Measurements from ENCODE around the gene GRM8.

Gene GRM8

GRCh38 chr7:126394406-126394805, 858.3 kb downstream of the GRM8 start:
- no peak overlapping the region for H3K4me3 ChIP-seq (ENCODE audit: low read depth, low read length)
- TF ChIP-seq, protein P1, sequence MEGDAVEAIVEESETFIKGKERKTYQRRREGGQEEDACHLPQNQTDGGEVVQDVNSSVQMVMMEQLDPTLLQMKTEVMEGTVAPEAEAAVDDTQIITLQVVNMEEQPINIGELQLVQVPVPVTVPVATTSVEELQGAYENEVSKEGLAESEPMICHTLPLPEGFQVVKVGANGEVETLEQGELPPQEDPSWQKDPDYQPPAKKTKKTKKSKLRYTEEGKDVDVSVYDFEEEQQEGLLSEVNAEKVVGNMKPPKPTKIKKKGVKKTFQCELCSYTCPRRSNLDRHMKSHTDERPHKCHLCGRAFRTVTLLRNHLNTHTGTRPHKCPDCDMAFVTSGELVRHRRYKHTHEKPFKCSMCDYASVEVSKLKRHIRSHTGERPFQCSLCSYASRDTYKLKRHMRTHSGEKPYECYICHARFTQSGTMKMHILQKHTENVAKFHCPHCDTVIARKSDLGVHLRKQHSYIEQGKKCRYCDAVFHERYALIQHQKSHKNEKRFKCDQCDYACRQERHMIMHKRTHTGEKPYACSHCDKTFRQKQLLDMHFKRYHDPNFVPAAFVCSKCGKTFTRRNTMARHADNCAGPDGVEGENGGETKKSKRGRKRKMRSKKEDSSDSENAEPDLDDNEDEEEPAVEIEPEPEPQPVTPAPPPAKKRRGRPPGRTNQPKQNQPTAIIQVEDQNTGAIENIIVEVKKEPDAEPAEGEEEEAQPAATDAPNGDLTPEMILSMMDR (IDR thresholded peaks at IDR 0.05; ENCODE audit: insufficient read depth, low read length, missing control alignments), result no peak
- POLR2A ChIA-PET, result no interaction called here
- no peak for DNase-seq (ENCODE audit: low read depth, low spot score)
- CTCF ChIA-PET, result no interaction called here

Data from AG04449 (cell line).